HG03575 (cell line): Measurements from ENCODE around the gene CYBRD1.
"Not testable (repeated sequence)": the region's sequence is repeated elsewhere in the genome, so short reads cannot be mapped to it uniquely, and the experiment has no call there.

ENCODE experiments used
- ATAC-seq: cut with Tn5 transposase; IDR thresholded peaks from one replicate; pipeline ENCODE4 v1.9.1; 2021; ENCODE audit not compliant: unreplicated experiment, insufficient number of reproducible peaks, low FRiP score; ENCODE audit errors: extremely low read depth

CYBRD1 gene

GRCh38 chr2:171522052-171522787 lies at the start of gene CYBRD1:
Gene CYBRD1, plus strand, starts transcription at chr2:171522474. Its CDS starts 72 bp downstream, at chr2:171522546.
- no peak for ATAC-seq

- ATAC-seq: no peak
These were observed 46.3 kb upstream of the CYBRD1 start for GRCh38 chr2:171475979-171476378.

- no peak for ATAC-seq
These were observed 43.9 kb upstream of the CYBRD1 start for GRCh38 chr2:171478345-171478744.

GRCh38 chr2:171479154-171479814 lies 43.0 kb upstream of the CYBRD1 start:
- no peak for ATAC-seq

- ATAC-seq: no peak
These were observed 41.4 kb upstream of the CYBRD1 start for GRCh38 chr2:171480908-171481307.

GRCh38 chr2:171482308-171482707 lies 40.0 kb upstream of the CYBRD1 start:
- no peak for ATAC-seq

GRCh38 chr2:171482877-171483276 lies 39.4 kb upstream of the CYBRD1 start:
- ATAC-seq: no peak

- no peak for ATAC-seq
These were observed 38.5 kb upstream of the CYBRD1 start for GRCh38 chr2:171483793-171484192.

GRCh38 chr2:171485116-171485515 lies 37.2 kb upstream of the CYBRD1 start:
- ATAC-seq: no peak

GRCh38 chr2:171487201-171487600 lies 35.1 kb upstream of the CYBRD1 start:
- ATAC-seq: no peak

GRCh38 chr2:171487803-171488259 lies 34.4 kb upstream of the CYBRD1 start:
- ATAC-seq: no peak

GRCh38 chr2:171490577-171490976 lies 31.7 kb upstream of the CYBRD1 start:
- ATAC-seq: no peak

GRCh38 chr2:171491292-171491691 lies 31.0 kb upstream of the CYBRD1 start:
- ATAC-seq: no peak

- no peak for ATAC-seq
These were observed 29.6 kb upstream of the CYBRD1 start for GRCh38 chr2:171492664-171493063.

- not testable (repeated sequence) for ATAC-seq
These were observed 24.6 kb upstream of the CYBRD1 start for GRCh38 chr2:171497664-171498063.

- ATAC-seq: no peak
These were observed 16.9 kb upstream of the CYBRD1 start for GRCh38 chr2:171505374-171505773.

- ATAC-seq: no peak
These were observed 12.1 kb upstream of the CYBRD1 start for GRCh38 chr2:171509945-171510731.

- no peak for ATAC-seq
These were observed 10.3 kb upstream of the CYBRD1 start for GRCh38 chr2:171512014-171512413.

- no peak for ATAC-seq
These were observed 9.5 kb upstream of the CYBRD1 start for GRCh38 chr2:171512683-171513195.
